Measurements from ENCODE around the gene PRSS33.

GRCh38 chr16:2743007-2743810, 44.2 kb downstream of the PRSS33 start:
- TF ChIP-seq, protein P1, sequence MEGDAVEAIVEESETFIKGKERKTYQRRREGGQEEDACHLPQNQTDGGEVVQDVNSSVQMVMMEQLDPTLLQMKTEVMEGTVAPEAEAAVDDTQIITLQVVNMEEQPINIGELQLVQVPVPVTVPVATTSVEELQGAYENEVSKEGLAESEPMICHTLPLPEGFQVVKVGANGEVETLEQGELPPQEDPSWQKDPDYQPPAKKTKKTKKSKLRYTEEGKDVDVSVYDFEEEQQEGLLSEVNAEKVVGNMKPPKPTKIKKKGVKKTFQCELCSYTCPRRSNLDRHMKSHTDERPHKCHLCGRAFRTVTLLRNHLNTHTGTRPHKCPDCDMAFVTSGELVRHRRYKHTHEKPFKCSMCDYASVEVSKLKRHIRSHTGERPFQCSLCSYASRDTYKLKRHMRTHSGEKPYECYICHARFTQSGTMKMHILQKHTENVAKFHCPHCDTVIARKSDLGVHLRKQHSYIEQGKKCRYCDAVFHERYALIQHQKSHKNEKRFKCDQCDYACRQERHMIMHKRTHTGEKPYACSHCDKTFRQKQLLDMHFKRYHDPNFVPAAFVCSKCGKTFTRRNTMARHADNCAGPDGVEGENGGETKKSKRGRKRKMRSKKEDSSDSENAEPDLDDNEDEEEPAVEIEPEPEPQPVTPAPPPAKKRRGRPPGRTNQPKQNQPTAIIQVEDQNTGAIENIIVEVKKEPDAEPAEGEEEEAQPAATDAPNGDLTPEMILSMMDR (IDR thresholded peaks at IDR 0.05) = no peak
- no peak for TF ChIP-seq POLR2A (IDR thresholded peaks at IDR 0.05)
